PC-3 (cell line): ENCODE results near the gene NCF1. TPM values are rescaled to one million over a fixed set of nuclear protein-coding genes. Genes with fewer than 3 reads are reported as not detected.
"Not testable (repeated sequence)": the region's sequence is repeated elsewhere in the genome, so short reads cannot be mapped to it uniquely, and the experiment has no call there.

Experiments
- ATAC-seq: fragments of 200-7000 bp; cut with Tn5 transposase; 2 replicates; pipeline ENCODE4 v1.9.1; 2020; ENCODE audit warnings: mild to moderate bottlenecking, moderate library complexity
- BruUV-seq: library from RNA; stranded (reverse); fragments of 400-500 nt; replicated peaks from 2 replicates; lab custom pipeline; 2021; lab: Mats Ljungman, UMichigan
- CTCF ChIA-PET: fragments of 300-600 bp; sonication (Branson Sonifier 250); formaldehyde crosslinking; loops from one replicate; lab custom pipeline; 2022; ENCODE audit warnings: antibody characterized with exemption; lab: Charles Lee
- POLR2A ChIA-PET: fragments of 300-600 bp; sonication (Branson Sonifier 250); formaldehyde crosslinking; loops from one replicate; lab custom pipeline; 2022; ENCODE audit warnings: antibody characterized with exemption; ENCODE audit not compliant: unreplicated experiment; lab: Charles Lee
- DNase-seq: peaks from one replicate; pipeline ENCODE4 v3.0.0-alpha.2; 2015
- H2AFZ ChIP-seq: fragments of 300-600 bp; sonication (generic); 2 replicates; pipeline ENCODE4 v1.6.0; 2016; ENCODE audit warnings: antibody characterized with exemption, low read length
- H3F3A ChIP-seq: fragments of 300-600 bp; sonication (generic); one replicate; pipeline ENCODE4 v1.6.0; 2017; ENCODE audit warnings: antibody characterized with exemption, low read length, control low read depth, mild to moderate bottlenecking; ENCODE audit not compliant: unreplicated experiment
- H3K27ac ChIP-seq: fragments of 300-600 bp; sonication (generic); 2 replicates; pipeline ENCODE4 v1.5.1; 2016; ENCODE audit warnings: mild to moderate bottlenecking, low read length
- H3K27me3 ChIP-seq: fragments of 300-600 bp; sonication (generic); 2 replicates; pipeline ENCODE4 v1.6.1; 2016; ENCODE audit warnings: low read length, mixed read lengths
- H3K36me3 ChIP-seq: fragments of 300-600 bp; sonication (generic); 2 replicates; pipeline ENCODE4 v1.6.1; 2016; ENCODE audit warnings: low read depth, mixed run types, low read length, mixed read lengths
- H3K4me1 ChIP-seq: fragments of 300-600 bp; sonication (generic); 2 replicates; pipeline ENCODE4 v1.5.1; 2016; ENCODE audit warnings: low read length; ENCODE audit not compliant: insufficient read depth
- H3K4me2 ChIP-seq: fragments of 300-600 bp; sonication (generic); 2 replicates; pipeline ENCODE4 v1.6.0; 2016; ENCODE audit warnings: low read length
- H3K4me3 ChIP-seq: fragments of 300-600 bp; sonication (generic); 2 replicates; pipeline ENCODE4 v1.5.1; 2016; ENCODE audit warnings: mild to moderate bottlenecking, low read length, mixed read lengths
- H3K79me2 ChIP-seq: fragments of 300-600 bp; sonication (generic); 2 replicates; pipeline ENCODE4 v1.6.1; 2017; ENCODE audit warnings: low read length, mixed read lengths
- H3K9ac ChIP-seq: fragments of 300-600 bp; sonication (generic); 2 replicates; pipeline ENCODE4 v1.6.0; 2016; ENCODE audit warnings: mild to moderate bottlenecking, low read length
- H3K9me2 ChIP-seq: fragments of 300-600 bp; sonication (generic); replicated peaks from 2 replicates; pipeline ENCODE4 v1.6.1; 2016; ENCODE audit warnings: mixed run types, low read length, mixed read lengths
- H3K9me3 ChIP-seq: fragments of 300-600 bp; sonication (generic); 2 replicates; pipeline ENCODE4 v1.6.1; 2016; ENCODE audit warnings: low read length, mixed read lengths
- H4K20me1 ChIP-seq: fragments of 300-600 bp; sonication (generic); 2 replicates; pipeline ENCODE4 v1.6.1; 2016; ENCODE audit warnings: low read length, mixed read lengths
- intact Hi-C: fragments of 100-400 bp; cut with micrococcal nuclease; formaldehyde crosslinking; loops from 2 replicates; pipeline ENCODE4 v1.9.0; 2023
- total RNA-seq: library from RNA; depleted of rRNA; stranded (reverse); fragments of >200 nt; gene quantifications from 2 replicates; pipeline ENCODE4 v1.2.3, GENCODE V29; 2014

NCF1 gene
- total RNA-seq, 1 experiment from 2014 or later = not detected

DNA sequence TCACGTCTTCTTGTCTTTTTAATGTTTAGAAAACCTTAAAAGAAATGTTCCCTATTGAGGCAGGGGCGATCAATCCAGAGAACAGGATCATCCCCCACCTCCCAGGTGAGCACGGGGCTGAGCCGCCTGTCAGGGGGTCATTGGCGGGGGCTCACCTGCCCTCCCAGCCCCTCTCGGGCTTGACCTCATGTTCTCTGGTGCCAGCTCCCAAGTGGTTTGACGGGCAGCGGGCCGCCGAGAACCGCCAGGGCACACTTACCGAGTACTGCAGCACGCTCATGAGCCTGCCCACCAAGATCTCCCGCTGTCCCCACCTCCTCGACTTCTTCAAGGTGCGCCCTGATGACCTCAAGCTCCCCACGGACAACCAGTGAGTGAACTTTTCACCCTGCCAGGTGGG is 5.2 kb downstream of the NCF1 start:
- BruUV-seq = not testable (repeated sequence)

GRCh38 chr7:74781746-74782145 is 7.9 kb downstream of the NCF1 start:
- H3K9me3 ChIP-seq, ATAC-seq, BruUV-seq, DNase-seq, H3K4me2 ChIP-seq, H3K9me2 ChIP-seq, H3K79me2 ChIP-seq, H4K20me1 ChIP-seq, H3K4me3 ChIP-seq, POLR2A ChIA-PET, H3K27ac ChIP-seq, H2AFZ ChIP-seq, intact Hi-C loops, H3K27me3 ChIP-seq, H3K9ac ChIP-seq, H3K4me1 ChIP-seq, H3K36me3 ChIP-seq, CTCF ChIA-PET, H3F3A ChIP-seq: not testable (repeated sequence)

More for the DNA sequence above, 5.2 kb downstream of the NCF1 start:
- DNase-seq, H3K9ac ChIP-seq, POLR2A ChIA-PET, H4K20me1 ChIP-seq, H3K79me2 ChIP-seq, H3K36me3 ChIP-seq, H3K27ac ChIP-seq, intact Hi-C loops, H3K4me1 ChIP-seq, ATAC-seq, H3F3A ChIP-seq, H3K4me2 ChIP-seq, CTCF ChIA-PET, H3K27me3 ChIP-seq, H3K9me3 ChIP-seq, H3K9me2 ChIP-seq, H2AFZ ChIP-seq, H3K4me3 ChIP-seq: not testable (repeated sequence)

DNA sequence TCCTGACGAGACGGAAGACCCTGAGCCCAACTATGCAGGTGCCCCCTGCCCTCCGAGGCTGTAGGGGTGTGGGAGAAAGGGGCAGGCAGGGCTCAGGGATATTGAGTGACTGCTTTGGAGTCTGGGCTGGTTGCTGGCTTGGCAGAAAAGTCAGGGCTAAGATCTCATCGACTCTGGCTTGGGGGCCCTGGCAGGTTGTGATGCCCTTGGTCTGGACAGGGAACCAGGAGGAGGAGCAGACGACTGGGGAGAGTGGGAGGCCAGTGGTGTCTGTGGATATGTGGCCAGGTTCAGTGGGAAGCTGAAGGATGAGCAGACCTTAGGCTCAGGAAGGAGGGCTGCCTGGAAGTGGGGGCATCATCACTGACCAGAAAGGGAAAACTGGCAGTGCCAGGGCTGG is 9.8 kb downstream of the NCF1 start:
- H4K20me1 ChIP-seq, DNase-seq, H3K79me2 ChIP-seq, H3K36me3 ChIP-seq, H3K9me3 ChIP-seq, POLR2A ChIA-PET, intact Hi-C loops, H3K4me1 ChIP-seq, CTCF ChIA-PET, H3K9me2 ChIP-seq, ATAC-seq, H3K9ac ChIP-seq, BruUV-seq, H3F3A ChIP-seq, H3K4me2 ChIP-seq, H3K27ac ChIP-seq, H3K27me3 ChIP-seq, H2AFZ ChIP-seq, H3K4me3 ChIP-seq: not testable (repeated sequence)

GRCh38 chr7:74788369-74789150 is 14.7 kb downstream of the NCF1 start:
- H4K20me1 ChIP-seq, H3K27me3 ChIP-seq, H3K9me3 ChIP-seq, intact Hi-C loops, H3K27ac ChIP-seq, H3K9ac ChIP-seq, H3K9me2 ChIP-seq, BruUV-seq, H2AFZ ChIP-seq, CTCF ChIA-PET, H3K36me3 ChIP-seq, H3K4me3 ChIP-seq, H3K79me2 ChIP-seq, H3K4me2 ChIP-seq, POLR2A ChIA-PET, H3K4me1 ChIP-seq, H3F3A ChIP-seq: not testable (repeated sequence)
- DNase-seq = peak; percentile 88
- peak; percentile 96 for ATAC-seq

GRCh38 chr7:74789200-74789736 is 15.5 kb downstream of the NCF1 start:
- H3K27me3 ChIP-seq, H3K4me3 ChIP-seq, H2AFZ ChIP-seq, POLR2A ChIA-PET, CTCF ChIA-PET, H3K27ac ChIP-seq, H3K4me2 ChIP-seq, H3F3A ChIP-seq, H3K9me3 ChIP-seq, H3K9me2 ChIP-seq, intact Hi-C loops, H3K9ac ChIP-seq, H4K20me1 ChIP-seq, H3K4me1 ChIP-seq, DNase-seq, H3K79me2 ChIP-seq, H3K36me3 ChIP-seq: not testable (repeated sequence)
- ATAC-seq = peak; percentile 14
- TSS peak; percentile 78 for BruUV-seq

DNA sequence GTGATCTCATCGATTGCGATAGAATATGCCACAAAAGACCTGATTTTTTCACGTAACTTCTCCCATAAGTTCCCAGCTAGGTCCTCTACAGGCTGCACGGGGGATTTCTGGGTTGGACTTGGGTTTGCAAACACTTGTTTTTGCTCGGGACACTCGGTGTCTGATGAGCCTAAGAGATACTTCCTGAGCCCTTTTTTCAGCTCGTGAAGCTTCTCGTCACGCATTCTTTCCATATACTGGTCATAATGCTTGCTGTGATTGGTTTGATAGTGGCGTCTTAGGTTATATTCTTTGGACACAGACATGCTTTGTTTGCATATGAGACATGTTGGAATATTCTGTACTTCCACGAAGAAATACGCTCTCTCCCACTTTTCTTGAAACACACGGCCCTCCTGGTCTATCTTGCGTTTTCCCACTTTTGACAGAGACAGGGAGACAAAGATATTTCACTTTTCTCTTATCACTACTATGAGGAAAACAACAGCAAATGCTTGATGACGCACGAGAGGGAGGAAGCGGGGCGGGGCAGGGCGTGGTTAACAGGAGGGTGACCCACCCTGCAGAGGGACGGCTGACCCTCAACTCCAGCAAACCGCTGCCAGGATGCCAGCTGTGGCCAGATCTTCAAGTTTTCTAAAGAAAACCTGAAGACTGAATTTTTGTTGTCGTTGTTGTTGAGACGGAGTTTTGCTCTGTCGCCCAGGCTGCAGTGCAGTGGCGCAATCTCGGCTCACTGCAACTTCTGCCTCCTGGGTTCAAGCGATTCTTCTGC is 24.2 kb downstream of the NCF1 start:
- H3K9me3 ChIP-seq, H3K36me3 ChIP-seq, H3F3A ChIP-seq, H3K9ac ChIP-seq, DNase-seq, CTCF ChIA-PET, H2AFZ ChIP-seq, H4K20me1 ChIP-seq, H3K4me3 ChIP-seq, H3K27ac ChIP-seq, H3K4me1 ChIP-seq, intact Hi-C loops, H3K79me2 ChIP-seq, H3K9me2 ChIP-seq, H3K4me2 ChIP-seq, ATAC-seq, H3K27me3 ChIP-seq: not testable (repeated sequence)
- TSS peak; percentile 99 for BruUV-seq
- POLR2A ChIA-PET = interaction anchor here (0.6 kb wide), 2 partner anchors 162 to 349 kb away, joined by 3 to 5 read pairs; no protein-coding TSS in a partner anchor
